ENCODE results near the gene CXXC5. TPM values are rescaled to one million over a fixed set of nuclear protein-coding genes. Genes with fewer than 3 reads are reported as not detected.
A peak's percentile ranks its signal among the peaks of the same experiment; 100 is the strongest.

CXXC5 gene
- total RNA-seq, 2 experiments from 2014 or later: 0.99 to 1.9 TPM

GRCh38 chr5:139633295-139634027 is 14.7 kb upstream of the CXXC5 start:
- peak; percentile 69 for DNase-seq
- Mint-ChIP-seq H3K9me3 (no peaks in the 10 kb centered on the region), H3K36me3 (ENCODE audit: low read depth) (peaks cover 16% of the 10 kb centered on the region), H3K27ac (no peak overlapping the region), H3K4me1 (peaks cover 49% of the 10 kb centered on the region), H3K27me3 (no peaks in the 10 kb centered on the region), H3K4me3 (no peak overlapping the region)
- POLR2A ChIA-PET: interaction anchor here (1.1 kb wide), 1 partner anchor 56 kb away, joined by 5 read pairs; no protein-coding TSS in a partner anchor
- CTCF ChIA-PET: interaction anchor here (0.5 to 7.8 kb wide), 20 partner anchors 9 to 481 kb away, joined by 3 to 54 read pairs (median 4); partner anchors contain the start of gene PURA

- ChIA-PET POLR2A (interaction anchor here (1.1 kb wide), 1 partner anchor 56 kb away, joined by 5 read pairs; no protein-coding TSS in a partner anchor), CTCF (interaction anchor here (0.7 to 7.8 kb wide), 21 partner anchors 9 to 480 kb away, joined by 3 to 54 read pairs (median 4); partner anchors contain the start of gene PURA)
- H3K4me1 Mint-ChIP-seq: peaks cover 53% of the 10 kb centered on the region
- H3K27ac Mint-ChIP-seq: no peak overlapping the region
- DNase-seq: no peak
- H3K36me3 Mint-ChIP-seq (ENCODE audit: low read depth): peaks cover 15% of the 10 kb centered on the region
- no peaks in the 10 kb centered on the region for H3K27me3 Mint-ChIP-seq
- H3K9me3 Mint-ChIP-seq: no peaks in the 10 kb centered on the region
- no peak overlapping the region for H3K4me3 Mint-ChIP-seq
These were observed 14.2 kb upstream of the CXXC5 start for GRCh38 chr5:139634028-139634325.

GRCh38 chr5:139634541-139634940 is 13.6 kb upstream of the CXXC5 start:
- CTCF ChIA-PET: interaction anchor here (0.7 to 7.8 kb wide), 16 partner anchors 16 to 212 kb away, joined by 3 to 54 read pairs (median 4); no protein-coding TSS in a partner anchor
- Mint-ChIP-seq H3K4me1 (peaks cover 55% of the 10 kb centered on the region), H3K27me3 (no peaks in the 10 kb centered on the region), H3K9me3 (no peaks in the 10 kb centered on the region), H3K36me3 (ENCODE audit: low read depth) (peaks cover 12% of the 10 kb centered on the region), H3K27ac (peak overlapping the region; percentile 20), H3K4me3 (no peak overlapping the region)
- no peak for DNase-seq
- POLR2A ChIA-PET: interaction anchor here (1.1 kb wide), 1 partner anchor 55 kb away, joined by 5 read pairs; no protein-coding TSS in a partner anchor

- no peaks in the 10 kb centered on the region for H3K27me3 Mint-ChIP-seq
- POLR2A ChIA-PET: no interaction called here
- no peak for DNase-seq
- H3K36me3 Mint-ChIP-seq (ENCODE audit: low read depth): peaks cover 11% of the 10 kb centered on the region
- CTCF ChIA-PET: interaction anchor here (0.9 to 7.8 kb wide), 12 partner anchors 8 to 334 kb away, joined by 3 to 54 read pairs (median 4); no protein-coding TSS in a partner anchor
- H3K9me3 Mint-ChIP-seq: no peaks in the 10 kb centered on the region
- H3K4me3 Mint-ChIP-seq: no peak overlapping the region
- peaks cover 55% of the 10 kb centered on the region for H3K4me1 Mint-ChIP-seq
- H3K27ac Mint-ChIP-seq: peak overlapping the region; percentile 84
These were observed 13.0 kb upstream of the CXXC5 start for GRCh38 chr5:139635191-139635590.

- POLR2A ChIA-PET: interaction anchor here (0.8 kb wide), 1 partner anchor 9 kb away, joined by 3 read pairs; no protein-coding TSS in a partner anchor
- H3K27me3 Mint-ChIP-seq: no peaks in the 10 kb centered on the region
- peaks cover 53% of the 10 kb centered on the region for H3K4me1 Mint-ChIP-seq
- H3K4me3 Mint-ChIP-seq: peak overlapping the region; percentile 6
- CTCF ChIA-PET: interaction anchor here (0.8 to 7.8 kb wide), 17 partner anchors 9 to 334 kb away, joined by 3 to 54 read pairs (median 4); partner anchors contain the start of gene STING1
- peak overlapping the region; percentile 84 for H3K27ac Mint-ChIP-seq
- peaks cover 9% of the 10 kb centered on the region for H3K36me3 Mint-ChIP-seq (ENCODE audit: low read depth)
- H3K9me3 Mint-ChIP-seq: no peaks in the 10 kb centered on the region
- no peak for DNase-seq
These were observed 12.4 kb upstream of the CXXC5 start for GRCh38 chr5:139635606-139636206.

- peak overlapping the region; percentile 84 for H3K27ac Mint-ChIP-seq
- CTCF ChIA-PET: interaction anchor here (0.6 to 7.8 kb wide), 14 partner anchors 8 to 333 kb away, joined by 3 to 54 read pairs (median 4); partner anchors contain the start of gene STING1
- POLR2A ChIA-PET: interaction anchor here (0.8 kb wide), 1 partner anchor 9 kb away, joined by 3 read pairs; no protein-coding TSS in a partner anchor
These were observed 11.8 kb upstream of the CXXC5 start for GRCh38 chr5:139636207-139636792.

GRCh38 chr5:139636975-139637408 is 11.2 kb upstream of the CXXC5 start:
- H3K27me3 Mint-ChIP-seq: no peaks in the 10 kb centered on the region
- H3K4me3 Mint-ChIP-seq: no peak overlapping the region
- H3K4me1 Mint-ChIP-seq: peaks cover 51% of the 10 kb centered on the region
- no peaks in the 10 kb centered on the region for H3K9me3 Mint-ChIP-seq
- CTCF ChIA-PET: interaction anchor here (0.6 to 7.8 kb wide), 6 partner anchors 8 to 130 kb away, joined by 3 to 54 read pairs (median 5); partner anchors contain the start of gene CXXC5
- peak overlapping the region; percentile 72 for H3K27ac Mint-ChIP-seq
- POLR2A ChIA-PET: interaction anchor here (0.6 kb wide), 1 partner anchor 232 kb away, joined by 7 read pairs; no protein-coding TSS in a partner anchor
- H3K36me3 Mint-ChIP-seq (ENCODE audit: low read depth): peaks cover 9% of the 10 kb centered on the region
- DNase-seq: peak; percentile 51

More at GRCh38 chr5:139636207-139636792, 11.8 kb upstream of the CXXC5 start:
- DNase-seq: peak; percentile 79
- Mint-ChIP-seq H3K4me3 (peak overlapping the region; percentile 6), H3K36me3 (ENCODE audit: low read depth) (peaks cover 9% of the 10 kb centered on the region), H3K4me1 (peaks cover 51% of the 10 kb centered on the region), H3K27me3 (no peaks in the 10 kb centered on the region), H3K9me3 (no peaks in the 10 kb centered on the region)

GRCh38 chr5:139637438-139638089 is 10.6 kb upstream of the CXXC5 start:
- Mint-ChIP-seq H3K27me3 (no peaks in the 10 kb centered on the region), H3K4me3 (no peak overlapping the region)

GRCh38 chr5:139638090-139638735 is 9.9 kb upstream of the CXXC5 start:
- Mint-ChIP-seq H3K27me3 (no peaks in the 10 kb centered on the region), H3K9me3 (no peaks in the 10 kb centered on the region), H3K27ac (peak overlapping the region; percentile 80), H3K4me3 (no peak overlapping the region), H3K4me1 (peaks cover 44% of the 10 kb centered on the region), H3K36me3 (ENCODE audit: low read depth) (peaks cover 9% of the 10 kb centered on the region)
- POLR2A ChIA-PET: no interaction called here
- CTCF ChIA-PET: interaction anchor here (1.1 to 7.8 kb wide), 6 partner anchors 10 to 129 kb away, joined by 3 to 54 read pairs (median 6); partner anchors contain the start of gene CXXC5
- DNase-seq: no peak

More at GRCh38 chr5:139637438-139638089, 10.6 kb upstream of the CXXC5 start:
- no peak for DNase-seq
- H3K9me3 Mint-ChIP-seq: no peaks in the 10 kb centered on the region
- peaks cover 47% of the 10 kb centered on the region for H3K4me1 Mint-ChIP-seq
- ChIA-PET POLR2A (interaction anchor here (0.6 kb wide), 1 partner anchor 232 kb away, joined by 7 read pairs; no protein-coding TSS in a partner anchor), CTCF (interaction anchor here (1.5 to 7.8 kb wide), 5 partner anchors 10 to 129 kb away, joined by 4 to 54 read pairs (median 6); partner anchors contain the start of gene CXXC5)
- H3K27ac Mint-ChIP-seq: peak overlapping the region; percentile 80
- peaks cover 9% of the 10 kb centered on the region for H3K36me3 Mint-ChIP-seq (ENCODE audit: low read depth)

GRCh38 chr5:139638736-139639618 is 9.2 kb upstream of the CXXC5 start:
- POLR2A ChIA-PET: no interaction called here
- H3K9me3 Mint-ChIP-seq: no peaks in the 10 kb centered on the region
- peaks cover 2% of the 10 kb centered on the region for H3K27me3 Mint-ChIP-seq
- CTCF ChIA-PET: interaction anchor here (1.1 to 7.8 kb wide), 6 partner anchors 9 to 128 kb away, joined by 3 to 54 read pairs (median 6); partner anchors contain the start of gene CXXC5
- H3K27ac Mint-ChIP-seq: no peak overlapping the region
- no peak for DNase-seq
- H3K4me3 Mint-ChIP-seq: no peak overlapping the region
- peaks cover 41% of the 10 kb centered on the region for H3K4me1 Mint-ChIP-seq
- peaks cover 9% of the 10 kb centered on the region for H3K36me3 Mint-ChIP-seq (ENCODE audit: low read depth)
